ENCODE results near the gene RPS6KA2. TPM values are rescaled to one million over a fixed set of nuclear protein-coding genes. Genes with fewer than 3 reads are reported as not detected.

The RPS6KA2 gene
- total RNA-seq, 1 experiment from 2014 or later: 2.3 TPM

DNA sequence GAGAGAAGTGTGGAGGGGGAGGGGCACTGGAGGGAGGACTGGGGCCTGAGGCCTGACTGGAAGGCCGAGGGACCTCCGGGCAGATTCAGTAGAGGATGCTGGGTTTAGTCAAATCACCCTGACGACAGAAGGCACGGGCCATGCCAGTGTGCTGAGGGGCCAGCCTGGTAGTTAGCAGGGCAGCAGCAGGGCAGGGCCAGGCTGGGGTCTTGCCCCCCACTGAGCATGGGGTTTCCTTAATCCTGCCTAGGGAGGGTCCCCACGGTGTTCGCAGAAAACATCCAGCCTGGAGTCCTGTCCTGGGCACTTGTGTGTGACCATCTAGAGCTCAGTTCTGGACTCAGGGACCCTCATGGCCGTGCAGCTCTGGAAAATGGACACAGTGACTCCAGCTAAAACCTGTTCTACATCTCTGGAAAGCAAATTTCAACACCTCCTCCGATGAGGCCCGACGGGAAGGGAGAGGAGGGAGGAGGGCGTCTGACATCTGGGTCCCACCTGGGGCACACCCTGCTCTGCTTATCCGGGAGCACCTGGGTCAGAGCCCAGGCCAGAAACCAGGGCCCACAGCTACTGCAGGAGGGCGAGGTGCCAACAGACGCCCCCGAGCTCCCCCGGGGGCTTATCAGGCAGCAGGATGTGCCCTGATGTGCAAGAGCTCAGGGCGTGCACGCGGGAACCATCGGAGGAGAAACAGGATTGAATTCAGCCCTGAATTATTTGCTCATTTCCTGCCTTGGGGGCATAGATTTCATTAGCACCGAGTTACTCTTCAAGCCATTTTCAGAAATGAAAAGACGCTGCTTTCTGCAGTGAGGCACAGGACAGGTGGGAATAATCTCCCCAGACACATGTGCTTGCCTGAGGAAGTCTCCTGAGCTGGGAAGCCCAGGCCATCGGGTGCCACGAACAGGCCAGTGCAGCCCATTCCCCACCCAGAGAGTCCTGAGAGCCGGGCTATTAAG, 166.3 kb downstream of the RPS6KA2 start:
- in situ Hi-C loops (cut with HindIII; ENCODE audit: low pct_unique_long_range_greater_than_20kb, low sequenced_read_pairs): no loop called here
- no peak for DNase-seq (ENCODE audit: low read depth)

DNA sequence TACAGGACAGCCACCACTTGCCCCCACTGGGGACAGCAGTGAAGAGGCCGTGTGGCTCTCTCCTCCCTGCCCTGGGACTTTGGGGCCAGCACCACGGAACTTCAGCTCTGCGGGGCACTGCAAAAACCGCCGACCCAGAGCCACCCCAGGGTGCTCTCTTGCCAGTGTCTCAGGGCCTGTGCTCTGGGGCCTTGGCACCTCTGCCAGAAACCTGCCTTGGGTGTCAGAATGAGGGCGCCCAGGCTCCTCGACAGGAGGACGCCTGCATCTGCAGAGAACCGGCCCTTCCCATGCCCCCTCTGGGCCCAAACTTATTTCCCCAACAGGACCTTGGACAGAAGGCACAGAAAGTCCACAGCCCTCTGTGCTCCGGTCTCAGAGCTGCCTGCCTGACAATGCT, 167.1 kb downstream of the RPS6KA2 start:
- no peak for DNase-seq (ENCODE audit: low read depth)
- in situ Hi-C loops (cut with HindIII; ENCODE audit: low pct_unique_long_range_greater_than_20kb, low sequenced_read_pairs): no loop called here

DNA sequence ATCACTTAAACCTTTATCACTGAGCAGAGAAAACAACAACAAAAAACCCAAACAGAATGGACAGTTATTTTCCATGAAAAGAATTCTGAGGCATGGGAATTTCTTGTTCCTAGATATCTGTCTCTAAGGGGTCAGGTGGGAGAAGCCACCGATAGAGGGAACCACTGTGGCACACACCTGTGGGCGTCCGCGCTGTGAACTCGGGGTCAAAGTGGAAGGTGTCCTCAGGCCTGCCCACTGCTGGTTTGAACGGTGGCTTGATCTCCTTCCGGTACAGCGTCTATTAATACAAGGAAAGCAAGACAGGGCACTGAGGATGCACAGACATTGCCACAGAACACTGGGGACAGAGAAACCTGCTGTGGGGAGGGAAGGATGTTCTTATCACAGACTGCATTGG, 167.8 kb downstream of the RPS6KA2 start:
- no peak for DNase-seq (ENCODE audit: low read depth)
- in situ Hi-C loops (cut with HindIII; ENCODE audit: low pct_unique_long_range_greater_than_20kb, low sequenced_read_pairs): no loop called here

DNA sequence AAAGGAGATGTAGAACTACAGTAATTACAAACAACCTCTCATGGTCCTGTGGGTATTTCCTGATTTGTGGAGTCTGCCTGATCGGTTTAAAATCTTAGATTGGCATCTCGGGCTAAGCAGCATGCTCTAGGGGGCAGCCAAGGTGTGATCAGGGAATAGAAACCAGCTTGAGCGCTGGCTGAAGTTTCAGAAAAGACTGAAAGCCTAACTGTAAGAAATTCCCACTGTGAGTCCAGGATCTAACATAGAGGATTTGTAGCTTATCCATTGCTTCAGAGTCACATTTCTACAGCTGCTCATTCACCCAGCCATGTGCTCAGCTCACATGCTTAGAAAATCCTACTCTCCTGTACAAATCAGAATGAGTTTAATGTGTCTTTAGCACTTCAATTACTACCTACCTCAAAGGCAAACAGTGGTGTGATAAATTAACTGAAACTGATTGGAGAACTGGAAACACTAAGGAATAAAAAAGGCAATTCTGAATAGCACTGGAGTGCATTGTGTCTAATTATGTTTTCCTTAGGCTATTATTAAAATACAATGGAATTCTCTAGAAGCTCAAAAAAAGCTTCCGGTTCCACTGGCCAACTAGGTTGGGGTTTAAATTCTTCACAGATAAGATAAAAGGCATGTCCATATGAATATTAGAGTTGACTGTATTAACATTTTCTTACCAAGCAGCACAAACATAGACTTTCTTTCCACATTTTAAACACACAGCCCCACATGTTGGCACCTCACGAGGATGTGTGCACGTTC, 170.5 kb downstream of the RPS6KA2 start:
- DNase-seq (ENCODE audit: low read depth): no peak
- in situ Hi-C loops (cut with HindIII; ENCODE audit: low pct_unique_long_range_greater_than_20kb, low sequenced_read_pairs): no loop called here

DNA sequence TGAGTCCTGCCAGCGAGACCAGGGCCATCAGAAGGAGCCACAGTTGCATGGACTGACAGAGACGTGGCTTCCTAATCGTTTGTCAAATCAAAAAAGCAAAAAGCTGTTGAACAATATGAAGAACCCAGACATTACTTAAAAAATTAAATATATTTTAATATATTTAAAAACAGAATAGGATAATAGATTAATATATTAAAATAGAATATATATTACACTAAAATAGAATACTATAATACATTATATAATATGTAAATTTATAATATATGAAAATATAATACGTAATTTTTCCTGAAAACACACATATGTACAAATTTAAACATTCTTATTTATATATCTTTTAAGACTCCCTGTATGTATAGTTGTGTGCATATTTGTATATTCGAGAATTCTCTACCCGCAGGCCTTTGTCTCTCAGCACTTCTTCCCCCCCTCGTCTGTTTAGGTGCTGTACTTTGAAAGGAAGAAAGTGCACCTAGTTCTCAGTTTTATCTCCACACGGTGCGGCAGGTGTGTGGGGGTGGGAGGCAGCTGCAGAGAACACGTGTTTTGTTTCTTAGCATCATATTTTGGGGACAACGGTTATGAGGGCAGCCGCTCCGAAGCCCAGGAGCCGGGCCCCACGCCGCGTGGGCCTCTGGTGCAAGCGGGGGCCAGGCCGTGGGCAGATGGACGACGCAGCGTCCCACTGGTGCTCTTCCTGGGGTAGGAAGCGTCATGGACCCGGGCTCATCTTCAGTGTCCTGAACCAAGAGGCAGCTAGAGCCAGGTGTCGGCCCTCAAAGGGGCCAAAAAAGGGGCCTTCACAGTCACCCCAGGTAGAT, 172.1 kb downstream of the RPS6KA2 start:
- in situ Hi-C loops (cut with HindIII; ENCODE audit: low pct_unique_long_range_greater_than_20kb, low sequenced_read_pairs): no loop called here
- DNase-seq (ENCODE audit: low read depth): no peak

DNA sequence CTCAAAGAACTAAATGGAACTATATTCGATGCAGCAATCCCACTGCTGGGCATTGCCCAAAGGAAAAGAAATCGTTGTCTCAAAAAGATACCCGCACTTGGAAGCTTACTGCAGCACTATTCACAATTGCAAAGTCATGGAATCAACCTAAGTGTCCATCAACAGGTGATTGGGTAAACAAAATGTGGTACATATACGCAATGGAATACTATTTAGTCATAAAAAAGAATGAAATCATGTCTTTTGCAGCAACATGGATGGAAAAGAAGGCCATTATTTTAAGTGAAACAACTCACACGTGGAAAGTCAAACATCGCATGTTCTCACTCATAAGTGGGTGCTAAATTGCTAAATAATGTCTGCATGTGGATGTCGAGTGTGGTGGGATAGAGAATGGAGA, 173.4 kb downstream of the RPS6KA2 start:
- no peak for DNase-seq (ENCODE audit: low read depth)
- in situ Hi-C loops (cut with HindIII; ENCODE audit: low pct_unique_long_range_greater_than_20kb, low sequenced_read_pairs): no loop called here

DNA sequence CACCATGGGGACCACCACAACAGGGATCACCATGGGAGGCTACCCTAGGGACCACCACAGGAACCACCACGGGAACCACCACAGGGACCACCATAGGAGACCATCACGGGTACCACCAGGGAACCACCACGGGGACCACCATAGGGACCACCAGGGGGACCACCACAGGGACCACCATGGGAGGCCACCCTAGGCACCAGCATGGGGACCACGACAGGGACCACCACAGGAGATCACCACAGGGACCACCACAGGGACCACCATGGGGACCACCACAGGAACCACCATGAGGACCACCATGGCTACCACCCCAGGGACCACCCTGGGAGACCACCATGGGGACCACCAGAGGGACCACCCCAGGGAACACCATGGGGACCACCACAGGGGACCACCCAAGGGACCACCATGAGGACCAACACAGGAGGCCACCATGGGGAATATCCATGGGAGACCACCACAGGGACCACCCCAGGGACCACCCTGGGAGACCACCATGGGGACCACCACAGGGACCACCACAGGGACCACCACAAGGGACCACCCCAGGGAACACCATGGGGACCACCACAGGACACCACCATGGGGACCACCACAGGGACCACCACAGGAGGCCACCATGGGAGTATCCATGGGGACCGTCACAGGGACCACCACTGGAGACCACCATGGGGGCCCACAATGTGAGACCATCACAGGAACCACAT, 176.7 kb downstream of the RPS6KA2 start:
- no peak for DNase-seq (ENCODE audit: low read depth)
- in situ Hi-C loops (cut with HindIII; ENCODE audit: low pct_unique_long_range_greater_than_20kb, low sequenced_read_pairs): no loop called here

DNA sequence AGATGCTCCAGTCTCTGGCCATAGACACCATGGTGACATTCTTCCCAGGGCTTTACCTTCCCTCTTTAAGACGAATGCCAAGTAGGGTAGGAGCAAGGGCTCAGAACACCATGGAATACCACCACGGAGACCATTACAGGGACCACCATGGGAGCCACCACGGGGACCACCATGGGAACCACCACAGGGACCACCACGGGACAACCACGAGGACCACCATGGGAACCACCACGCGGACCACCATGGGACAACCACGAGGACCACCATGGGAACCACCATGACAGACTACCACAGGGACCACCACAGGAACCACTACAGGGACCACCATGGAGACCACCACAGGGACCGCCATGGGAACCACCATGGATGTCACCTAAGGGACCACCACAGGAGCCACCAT, 177.4 kb downstream of the RPS6KA2 start:
- no peak for DNase-seq (ENCODE audit: low read depth)
- in situ Hi-C loops (cut with HindIII; ENCODE audit: low pct_unique_long_range_greater_than_20kb, low sequenced_read_pairs): no loop called here

DNA sequence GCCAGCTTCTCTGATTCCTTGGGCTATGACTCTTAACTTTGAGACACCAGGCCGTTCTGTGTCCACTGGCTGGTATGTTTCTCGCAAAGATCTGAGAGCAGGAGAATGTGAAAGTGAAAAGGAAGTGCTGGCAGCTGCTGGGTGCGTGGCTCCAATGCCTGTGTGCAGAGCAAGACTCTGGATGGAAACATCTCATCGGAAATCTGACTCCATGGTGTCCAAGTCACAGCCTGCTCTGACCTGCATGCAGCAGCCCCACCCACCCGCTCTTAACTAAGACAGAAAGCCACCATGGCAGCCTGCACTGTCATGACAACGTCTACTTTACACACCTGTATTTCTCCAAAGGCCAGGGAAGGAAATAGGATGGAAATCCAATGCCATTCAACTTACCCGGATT, 178.0 kb downstream of the RPS6KA2 start:
- no peak for DNase-seq (ENCODE audit: low read depth)
- in situ Hi-C loops (cut with HindIII; ENCODE audit: low pct_unique_long_range_greater_than_20kb, low sequenced_read_pairs): no loop called here

DNA sequence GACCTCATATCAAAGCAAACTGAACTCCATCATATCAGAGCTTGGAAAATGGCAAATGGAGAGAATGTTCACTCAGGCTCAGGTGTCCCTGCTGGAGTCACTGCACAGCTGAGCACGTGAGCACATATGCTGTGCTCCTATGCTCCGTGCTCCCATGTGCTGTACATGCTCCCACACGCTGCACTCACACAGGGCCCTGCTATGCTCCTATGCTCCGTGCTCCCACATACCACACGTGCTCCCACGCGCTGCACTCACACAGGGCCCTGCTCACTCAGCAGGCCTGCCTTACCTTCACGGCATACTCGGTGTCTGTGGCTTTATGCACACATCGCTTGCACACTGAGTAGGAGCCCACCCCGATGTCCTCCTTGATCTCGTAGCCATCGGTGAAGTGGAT, 178.6 kb downstream of the RPS6KA2 start:
- in situ Hi-C loops (cut with HindIII; ENCODE audit: low pct_unique_long_range_greater_than_20kb, low sequenced_read_pairs): no loop called here
- DNase-seq (ENCODE audit: low read depth): no peak

DNA sequence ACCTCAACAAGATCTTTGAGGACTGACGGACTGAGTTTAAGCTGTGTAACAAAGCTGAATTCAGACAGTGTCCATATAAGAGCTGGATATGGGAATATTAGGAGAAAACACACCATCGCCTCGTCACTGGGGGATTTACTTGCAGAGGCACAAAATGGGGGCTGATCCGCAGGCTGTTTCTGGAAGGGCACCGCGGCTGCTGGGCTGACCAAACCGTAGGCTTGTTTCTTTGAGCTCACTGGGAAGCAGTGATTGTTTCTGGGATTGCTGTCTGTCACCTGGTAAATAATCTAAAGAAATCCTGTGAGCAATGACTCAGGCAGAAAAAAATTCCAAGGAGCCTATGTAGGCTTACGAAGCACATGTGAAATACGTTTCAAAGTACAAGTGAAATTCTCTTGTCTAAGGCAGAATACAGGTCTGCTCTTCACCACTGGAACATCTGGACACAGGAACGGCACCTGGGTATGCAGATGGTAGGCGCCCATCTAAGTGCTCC, 180.4 kb downstream of the RPS6KA2 start:
- DNase-seq (ENCODE audit: low read depth): no peak
- in situ Hi-C loops (cut with HindIII; ENCODE audit: low pct_unique_long_range_greater_than_20kb, low sequenced_read_pairs): no loop called here

DNA sequence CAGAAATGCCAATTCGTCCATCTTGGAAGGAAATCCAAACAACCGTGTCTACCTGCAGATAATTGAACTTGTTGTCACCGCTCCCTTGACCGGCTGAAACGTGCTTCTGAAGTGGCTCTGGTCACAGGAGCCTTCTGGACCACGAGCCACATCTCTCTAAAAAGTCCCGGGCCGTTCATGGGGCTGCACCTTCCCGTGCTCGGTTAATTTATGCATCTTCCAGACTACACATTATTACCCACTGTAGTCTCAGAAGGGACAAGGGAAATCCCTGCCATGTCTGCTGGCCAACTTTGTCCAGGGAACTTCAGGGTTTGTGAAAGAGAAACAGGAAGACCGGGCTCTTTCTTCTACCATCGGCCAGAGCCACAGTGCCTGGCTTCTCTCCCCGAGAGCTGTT, 180.9 kb downstream of the RPS6KA2 start:
- in situ Hi-C loops (cut with HindIII; ENCODE audit: low pct_unique_long_range_greater_than_20kb, low sequenced_read_pairs): no loop called here
- DNase-seq (ENCODE audit: low read depth): no peak

DNA sequence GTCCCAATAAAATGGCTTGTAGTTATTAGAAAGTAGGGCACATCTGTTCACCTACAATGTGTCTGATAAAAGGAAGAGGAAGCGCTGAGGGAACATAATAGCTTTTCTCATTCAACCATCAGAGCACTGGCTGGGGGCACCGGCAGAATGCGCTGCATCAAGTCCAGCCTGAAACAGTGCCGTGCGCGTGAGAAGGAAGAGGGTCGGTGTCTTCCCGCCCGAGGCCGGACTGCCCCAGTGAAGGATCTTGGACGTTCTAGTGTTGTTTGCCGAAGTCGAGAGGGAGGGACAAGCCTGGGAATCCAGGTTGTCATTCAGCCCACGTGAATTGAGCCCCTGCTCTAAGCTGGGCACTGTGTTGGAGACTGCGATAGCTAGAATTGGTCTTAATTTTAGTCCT, 182.6 kb downstream of the RPS6KA2 start:
- DNase-seq (ENCODE audit: low read depth): no peak
- in situ Hi-C loops (cut with HindIII; ENCODE audit: low pct_unique_long_range_greater_than_20kb, low sequenced_read_pairs): no loop called here

DNA sequence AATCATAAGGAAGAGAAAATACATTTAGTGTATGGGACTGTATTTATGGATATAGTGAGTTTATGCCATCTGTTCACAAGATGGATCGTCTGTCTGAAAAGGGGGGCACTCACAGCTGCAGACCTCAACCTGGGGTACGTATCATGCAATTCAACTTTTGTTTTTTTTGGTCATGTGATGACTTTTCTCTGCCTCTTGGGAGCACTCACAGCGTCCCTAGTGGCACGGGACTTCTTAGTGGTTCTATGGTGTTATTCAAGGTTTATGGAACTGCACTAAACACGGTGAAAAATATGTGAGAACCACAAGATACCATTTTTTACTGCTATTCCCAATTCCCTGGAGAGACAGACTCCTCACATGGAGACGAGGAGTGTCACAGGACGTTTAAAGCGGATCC, 183.9 kb downstream of the RPS6KA2 start:
- in situ Hi-C loops (cut with HindIII; ENCODE audit: low pct_unique_long_range_greater_than_20kb, low sequenced_read_pairs): no loop called here
- DNase-seq (ENCODE audit: low read depth): no peak

DNA sequence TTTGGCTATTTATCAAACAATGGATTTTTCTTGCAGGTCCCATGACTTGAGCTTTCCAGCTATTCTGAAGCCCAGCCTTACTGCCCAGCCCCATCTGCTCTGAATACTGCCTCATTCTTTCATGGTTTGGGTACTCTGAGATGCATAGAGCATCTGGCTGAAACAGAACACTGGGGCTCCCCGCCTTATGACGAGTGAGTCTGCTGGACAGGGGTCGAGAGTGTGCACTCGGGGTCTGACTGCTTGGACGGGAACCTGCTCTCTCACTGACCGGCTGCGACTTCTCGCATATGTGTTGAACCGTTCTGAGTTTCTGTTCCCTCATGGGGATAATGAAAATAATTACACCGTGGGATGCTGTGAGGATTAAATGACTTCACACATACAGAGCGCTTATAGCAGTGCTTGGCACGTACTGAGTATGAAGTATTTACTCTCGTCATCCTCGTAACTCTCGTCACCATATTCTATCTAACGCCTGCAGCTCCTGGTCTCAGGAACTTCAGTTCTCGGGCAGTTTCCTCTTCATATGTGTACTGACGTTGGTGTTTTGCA, 184.8 kb downstream of the RPS6KA2 start:
- in situ Hi-C loops (cut with HindIII; ENCODE audit: low pct_unique_long_range_greater_than_20kb, low sequenced_read_pairs): no loop called here
- no peak for DNase-seq (ENCODE audit: low read depth)

DNA sequence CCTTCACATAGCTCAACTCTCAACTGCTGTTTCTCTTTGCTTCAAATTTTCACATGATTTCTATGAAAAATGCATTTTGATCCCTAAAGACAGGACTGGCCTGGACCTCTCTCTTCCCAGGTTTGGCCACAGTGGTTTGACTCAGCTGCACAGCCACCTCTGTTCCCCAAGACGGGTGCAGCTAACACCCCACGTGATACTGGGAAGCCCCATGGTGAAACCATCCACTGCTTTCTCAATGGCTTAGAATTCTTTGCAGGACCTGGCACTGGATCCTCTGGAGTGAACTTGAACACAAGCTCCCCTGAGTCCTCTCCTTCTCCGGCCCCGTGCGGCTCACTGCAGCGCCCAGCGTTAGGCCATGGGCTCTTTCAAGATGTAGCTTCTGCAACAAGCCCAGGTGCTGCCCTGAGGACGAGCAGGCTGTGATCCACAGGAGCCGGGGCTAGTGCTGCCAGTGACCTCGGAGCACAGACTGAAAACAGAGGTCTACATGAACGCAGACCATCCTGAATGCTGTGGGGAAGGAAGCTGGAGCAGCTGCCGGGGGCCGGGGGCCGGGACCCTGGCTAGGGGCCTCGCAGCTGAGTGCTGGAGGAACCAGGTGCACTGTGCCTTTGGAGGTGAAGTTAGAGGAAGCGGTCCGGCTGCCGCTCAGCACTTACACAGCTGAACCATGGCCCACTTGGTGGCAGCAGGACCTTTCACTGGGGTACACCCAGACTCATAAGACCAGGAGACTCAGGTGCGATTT, 185.5 kb downstream of the RPS6KA2 start:
- in situ Hi-C loops (cut with HindIII; ENCODE audit: low pct_unique_long_range_greater_than_20kb, low sequenced_read_pairs): no loop called here
- no peak for DNase-seq (ENCODE audit: low read depth)

DNA sequence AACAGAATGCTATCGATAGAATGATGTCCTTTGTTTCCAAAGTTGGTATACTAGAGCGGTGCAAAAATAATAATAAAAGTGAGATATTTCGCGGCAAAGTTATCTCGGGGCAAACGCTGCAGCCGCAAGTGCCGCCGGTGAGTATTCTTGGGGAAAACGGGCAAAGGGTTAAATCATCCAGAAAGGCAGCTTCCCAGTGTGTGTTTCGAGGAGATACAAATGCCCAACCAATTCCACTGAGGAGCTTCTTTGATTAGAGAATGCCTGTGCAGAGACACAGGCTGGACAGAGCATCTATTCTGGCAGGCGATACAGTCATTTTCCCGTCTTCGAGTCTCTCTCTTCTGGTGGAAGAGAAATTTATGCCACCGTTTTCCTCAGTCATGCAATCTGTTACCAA, 186.3 kb downstream of the RPS6KA2 start:
- in situ Hi-C loops (cut with HindIII; ENCODE audit: low pct_unique_long_range_greater_than_20kb, low sequenced_read_pairs): no loop called here
- no peak for DNase-seq (ENCODE audit: low read depth)
